ENCODE data around the gene CAMK1D.

DNA sequence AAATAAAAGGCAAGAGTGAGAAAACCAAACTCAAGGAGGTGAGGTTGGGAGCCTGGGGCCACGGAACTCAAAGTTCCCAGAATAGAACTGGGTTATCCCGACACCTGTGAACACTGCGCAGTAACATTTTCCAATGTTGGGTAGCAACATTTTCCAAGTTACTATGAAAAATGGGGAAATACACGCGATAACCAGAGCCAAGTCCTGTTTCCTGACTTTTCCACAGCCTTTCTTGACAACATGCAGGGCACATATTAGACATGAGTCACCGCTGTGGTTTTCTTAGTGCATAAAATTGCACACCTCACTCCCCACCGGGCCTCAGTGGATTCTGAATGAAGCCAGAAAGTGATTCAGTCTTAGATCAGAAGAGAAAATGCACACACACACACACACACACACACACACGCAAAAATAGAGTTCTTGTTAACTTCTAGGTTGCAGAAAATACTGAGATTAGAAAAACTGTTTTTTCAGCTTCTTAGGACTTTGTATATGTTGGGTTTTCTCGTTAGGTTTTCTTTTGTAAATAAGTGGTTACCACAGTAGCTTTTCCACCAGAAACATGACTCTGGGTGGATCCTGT is 70.0 kb downstream of the CAMK1D start:
- TF ChIP-seq, protein P1, sequence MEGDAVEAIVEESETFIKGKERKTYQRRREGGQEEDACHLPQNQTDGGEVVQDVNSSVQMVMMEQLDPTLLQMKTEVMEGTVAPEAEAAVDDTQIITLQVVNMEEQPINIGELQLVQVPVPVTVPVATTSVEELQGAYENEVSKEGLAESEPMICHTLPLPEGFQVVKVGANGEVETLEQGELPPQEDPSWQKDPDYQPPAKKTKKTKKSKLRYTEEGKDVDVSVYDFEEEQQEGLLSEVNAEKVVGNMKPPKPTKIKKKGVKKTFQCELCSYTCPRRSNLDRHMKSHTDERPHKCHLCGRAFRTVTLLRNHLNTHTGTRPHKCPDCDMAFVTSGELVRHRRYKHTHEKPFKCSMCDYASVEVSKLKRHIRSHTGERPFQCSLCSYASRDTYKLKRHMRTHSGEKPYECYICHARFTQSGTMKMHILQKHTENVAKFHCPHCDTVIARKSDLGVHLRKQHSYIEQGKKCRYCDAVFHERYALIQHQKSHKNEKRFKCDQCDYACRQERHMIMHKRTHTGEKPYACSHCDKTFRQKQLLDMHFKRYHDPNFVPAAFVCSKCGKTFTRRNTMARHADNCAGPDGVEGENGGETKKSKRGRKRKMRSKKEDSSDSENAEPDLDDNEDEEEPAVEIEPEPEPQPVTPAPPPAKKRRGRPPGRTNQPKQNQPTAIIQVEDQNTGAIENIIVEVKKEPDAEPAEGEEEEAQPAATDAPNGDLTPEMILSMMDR (IDR thresholded peaks at IDR 0.05) = no peak
- TF ChIP-seq POLR2A (IDR thresholded peaks at IDR 0.05) = no peak
